Stimulated activated CD8-positive, alpha-beta memory T cell treated with anti-CD3 and anti-CD28 coated beads, Interleukin-4, amount 100 ng/mL, for 1 hour (primary cell): ENCODE data around the gene IBA57.
"Not testable (repeated sequence)": the region's sequence is repeated elsewhere in the genome, so short reads cannot be mapped to it uniquely, and the experiment has no call there.

ENCODE experiments used
- DNase-seq, 2 donors: peaks; one replicate each; pipeline ENCODE4 v3.0.0-alpha.2; 2020; ENCODE audit warnings: low read depth in 2 of 2, low spot score in 1 of 2

The IBA57 gene

GRCh38 chr1:228184152-228184551, 18.5 kb downstream of the IBA57 start:
- DNase-seq: no peak

- DNase-seq: peak in 1 of 2 donors; percentile 21
Measured at GRCh38 chr1:228185641-228185965, 20.0 kb downstream of the IBA57 start.

GRCh38 chr1:228188249-228188648, 22.6 kb downstream of the IBA57 start:
- not testable (repeated sequence) for DNase-seq

- DNase-seq: no peak
Measured at GRCh38 chr1:228190182-228190581, 24.6 kb downstream of the IBA57 start.

GRCh38 chr1:228190778-228191177, 25.2 kb downstream of the IBA57 start:
- no peak for DNase-seq

GRCh38 chr1:228194436-228194835, 28.8 kb downstream of the IBA57 start:
- no peak for DNase-seq

- DNase-seq: no peak
Measured at GRCh38 chr1:228194921-228195812, 29.6 kb downstream of the IBA57 start.

GRCh38 chr1:228197555-228198147, 32.0 kb downstream of the IBA57 start:
- DNase-seq: no peak

GRCh38 chr1:228198977-228199590, 33.5 kb downstream of the IBA57 start:
- DNase-seq: no peak

- no peak for DNase-seq
Measured at GRCh38 chr1:228204958-228205357, 39.4 kb downstream of the IBA57 start.

- DNase-seq: no peak
Measured at GRCh38 chr1:228205526-228206436, 40.2 kb downstream of the IBA57 start.

- no peak for DNase-seq
Measured at GRCh38 chr1:228206582-228207351, 41.2 kb downstream of the IBA57 start.

GRCh38 chr1:228207381-228207810, 41.8 kb downstream of the IBA57 start:
- no peak for DNase-seq

GRCh38 chr1:228207851-228208821, 42.5 kb downstream of the IBA57 start, which contains the start of gene OBSCN:
Gene OBSCN (plus strand): TSS chr1:228208044. CDS start chr1:228211784, 3,740 bp downstream.
- no peak for DNase-seq

- DNase-seq: no peak
Measured at GRCh38 chr1:228208831-228209551, 43.4 kb downstream of the IBA57 start.

- no peak for DNase-seq
Measured at GRCh38 chr1:228209657-228210056, 44.1 kb downstream of the IBA57 start.

GRCh38 chr1:228210076-228210651, 44.6 kb downstream of the IBA57 start:
- no peak for DNase-seq
